IPS-18c (cell line): ENCODE data around the gene RANBP3L.
"Not testable (repeated sequence)": the region's sequence is repeated elsewhere in the genome, so short reads cannot be mapped to it uniquely, and the experiment has no call there.

Experiments used
- H3K4me3 ChIP-seq: 2 replicates; pipeline ENCODE4 v1.7.0; 2013; ENCODE audit warnings: low read depth, mild to moderate bottlenecking, low read length, moderate library complexity; ENCODE audit not compliant: insufficient read depth
- H3K9me3 ChIP-seq: one replicate; pipeline ENCODE4 v1.6.1; 2013; ENCODE audit warnings: mild to moderate bottlenecking, low read length, moderate library complexity; ENCODE audit not compliant: control insufficient read depth, insufficient read depth

The RANBP3L gene

GRCh38 chr5:36236801-36237200 lies 64.9 kb downstream of the RANBP3L start:
- Histone ChIP-seq H3K9me3 (no peaks in the 10 kb centered on the region), H3K4me3 (no peak overlapping the region)

GRCh38 chr5:36232533-36232932 lies 69.2 kb downstream of the RANBP3L start:
- no peaks in the 10 kb centered on the region for H3K9me3 ChIP-seq
- H3K4me3 ChIP-seq = no peak overlapping the region

GRCh38 chr5:36230151-36230790 lies 71.4 kb downstream of the RANBP3L start:
- Histone ChIP-seq H3K4me3 (no peak overlapping the region), H3K9me3 (no peaks in the 10 kb centered on the region)

DNA sequence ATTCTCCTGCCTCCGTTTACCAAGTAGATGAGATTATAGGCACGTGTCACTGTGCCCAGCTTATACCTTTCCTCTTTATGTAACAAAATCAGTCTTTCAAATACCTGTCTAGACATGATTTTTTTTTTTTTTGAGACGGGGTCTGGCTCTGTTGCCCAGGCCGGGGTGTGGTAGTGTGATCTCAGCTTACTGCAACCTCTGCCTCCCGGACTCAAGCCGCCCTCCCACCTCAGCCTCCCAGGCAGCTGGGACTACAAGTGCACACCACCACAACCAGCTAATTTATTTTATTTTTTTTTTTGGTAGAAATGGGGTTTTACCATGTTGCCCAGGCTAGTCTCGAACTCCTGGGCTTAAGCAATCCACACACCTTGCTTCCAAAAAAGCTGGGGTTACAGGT lies 73.2 kb downstream of the RANBP3L start:
- H3K4me3 ChIP-seq = no peak overlapping the region

GRCh38 chr5:36227046-36227445 lies 74.7 kb downstream of the RANBP3L start:
- no peaks in the 10 kb centered on the region for H3K9me3 ChIP-seq

More for the DNA sequence above, 73.2 kb downstream of the RANBP3L start:
- H3K9me3 ChIP-seq = no peaks in the 10 kb centered on the region

DNA sequence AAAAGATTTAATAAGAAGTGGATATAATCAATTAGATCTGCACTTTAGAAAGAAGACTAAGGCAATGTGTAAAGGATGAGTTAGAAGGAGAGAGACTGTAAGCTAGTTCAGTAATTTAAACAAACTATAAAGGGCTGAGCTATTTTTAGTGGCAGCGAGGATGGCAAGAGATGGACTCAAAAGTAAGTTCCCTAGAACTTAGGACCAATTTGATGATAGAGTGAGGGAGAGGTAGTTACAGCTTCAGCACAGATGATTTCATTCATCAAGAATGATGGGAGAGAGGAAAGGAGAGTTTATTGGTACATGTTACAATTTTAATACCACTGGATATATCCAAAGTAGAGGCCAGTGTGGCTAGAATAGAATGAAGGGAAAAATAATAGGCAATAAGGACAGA lies 79.1 kb downstream of the RANBP3L start:
- Histone ChIP-seq H3K4me3 (no peak overlapping the region), H3K9me3 (no peaks in the 10 kb centered on the region)

More at GRCh38 chr5:36227046-36227445, 74.7 kb downstream of the RANBP3L start:
- H3K4me3 ChIP-seq = no peak overlapping the region

GRCh38 chr5:36217988-36218387 lies 83.7 kb downstream of the RANBP3L start:
- H3K9me3 ChIP-seq = no peaks in the 10 kb centered on the region
- H3K4me3 ChIP-seq = no peak overlapping the region

- Histone ChIP-seq H3K9me3 (no peaks in the 10 kb centered on the region), H3K4me3 (no peak overlapping the region)
Observed at GRCh38 chr5:36217567-36217966, 84.1 kb downstream of the RANBP3L start.

DNA sequence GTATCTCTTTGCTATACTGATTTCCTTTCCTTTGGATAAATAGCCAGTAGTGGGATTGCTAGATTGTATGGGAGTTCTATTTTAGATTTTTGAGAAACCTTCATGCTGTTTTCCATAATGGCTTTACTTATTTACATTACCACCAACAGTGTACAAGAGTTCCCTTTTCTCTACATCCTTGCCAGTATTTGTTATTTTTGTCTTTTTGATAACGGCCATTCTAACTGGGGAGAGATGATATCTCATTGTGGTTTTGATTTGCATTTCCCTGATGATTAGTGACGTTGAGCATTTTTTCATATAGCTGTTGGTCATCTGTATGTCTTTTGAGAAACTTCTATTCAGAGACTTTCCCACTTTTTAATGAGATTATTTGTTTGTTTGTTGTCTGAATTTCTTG lies 85.8 kb downstream of the RANBP3L start:
- no peaks in the 10 kb centered on the region for H3K9me3 ChIP-seq
- no peak overlapping the region for H3K4me3 ChIP-seq

DNA sequence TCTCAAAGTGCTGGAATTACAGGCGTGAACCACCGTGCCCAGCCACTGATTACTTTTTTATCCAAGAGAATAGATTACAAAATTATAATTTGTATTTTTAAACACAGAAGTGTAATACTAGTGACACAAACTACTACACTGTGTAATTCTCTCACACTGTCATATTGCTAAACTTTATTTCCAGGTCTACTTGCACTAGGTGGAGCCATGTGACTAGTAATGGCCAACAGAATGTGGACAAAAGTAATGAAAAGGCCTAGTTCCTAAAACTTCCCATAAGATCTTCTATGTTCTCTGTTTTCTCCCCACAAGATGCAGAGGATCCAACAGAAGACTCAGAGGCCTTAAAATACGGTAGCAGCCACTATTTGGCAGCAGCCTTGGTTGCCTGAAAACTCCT lies 87.3 kb downstream of the RANBP3L start:
- H3K4me3 ChIP-seq = no peak overlapping the region
- H3K9me3 ChIP-seq = no peaks in the 10 kb centered on the region

DNA sequence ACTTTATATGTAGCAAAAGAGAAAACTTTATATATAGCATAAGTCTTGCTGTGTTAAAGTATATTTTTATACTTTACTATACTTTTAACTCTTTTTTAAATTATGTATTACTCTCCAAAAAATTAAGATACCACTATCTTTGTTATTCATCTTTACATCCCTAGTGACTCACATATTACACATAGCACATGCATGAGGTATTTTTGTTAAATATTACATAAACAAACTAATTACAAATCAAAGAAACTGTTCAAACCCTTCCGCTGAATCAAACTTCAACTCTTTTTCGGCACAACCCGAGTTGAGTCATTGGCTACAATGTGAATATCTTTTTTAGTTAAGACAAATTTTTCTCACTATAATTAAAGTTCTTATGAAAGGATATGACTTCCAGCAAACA lies 92.0 kb downstream of the RANBP3L start:
- H3K4me3 ChIP-seq = no peak overlapping the region
- H3K9me3 ChIP-seq = no peaks in the 10 kb centered on the region

DNA sequence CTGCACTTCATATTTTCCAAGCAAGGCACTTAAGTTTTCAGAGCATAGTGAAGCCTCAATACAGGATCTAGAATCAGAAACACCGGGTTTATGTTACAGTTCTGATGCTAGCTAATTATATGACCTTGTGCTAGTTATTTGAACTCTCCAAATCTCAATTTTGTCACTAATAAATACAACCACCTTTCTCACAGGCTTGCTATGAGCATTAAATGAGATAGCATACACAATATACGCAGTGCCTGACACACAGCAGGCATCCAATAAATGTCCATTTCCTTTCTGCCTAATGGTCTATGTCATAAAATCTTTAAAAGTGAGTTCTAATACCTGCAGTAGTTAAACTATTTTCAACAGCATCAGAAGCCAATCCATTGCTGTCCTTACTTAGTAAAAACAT lies 92.9 kb downstream of the RANBP3L start:
- no peak overlapping the region for H3K4me3 ChIP-seq
- H3K9me3 ChIP-seq = no peaks in the 10 kb centered on the region

GRCh38 chr5:36206913-36207312 lies 94.8 kb downstream of the RANBP3L start:
- H3K9me3 ChIP-seq = no peaks in the 10 kb centered on the region
- no peak overlapping the region for H3K4me3 ChIP-seq

- H3K4me3 ChIP-seq = no peak overlapping the region
- no peaks in the 10 kb centered on the region for H3K9me3 ChIP-seq
Observed at GRCh38 chr5:36205329-36205728, 96.4 kb downstream of the RANBP3L start.

- no peaks in the 10 kb centered on the region for H3K9me3 ChIP-seq
- H3K4me3 ChIP-seq = no peak overlapping the region
Observed at GRCh38 chr5:36202521-36202961, 99.2 kb downstream of the RANBP3L start.

- no peak overlapping the region for H3K4me3 ChIP-seq
- H3K9me3 ChIP-seq = no peaks in the 10 kb centered on the region
Observed at GRCh38 chr5:36200513-36200912, 101.2 kb downstream of the RANBP3L start.

GRCh38 chr5:36199620-36200019 lies 102.1 kb downstream of the RANBP3L start:
- Histone ChIP-seq H3K4me3 (no peak overlapping the region), H3K9me3 (no peaks in the 10 kb centered on the region)

DNA sequence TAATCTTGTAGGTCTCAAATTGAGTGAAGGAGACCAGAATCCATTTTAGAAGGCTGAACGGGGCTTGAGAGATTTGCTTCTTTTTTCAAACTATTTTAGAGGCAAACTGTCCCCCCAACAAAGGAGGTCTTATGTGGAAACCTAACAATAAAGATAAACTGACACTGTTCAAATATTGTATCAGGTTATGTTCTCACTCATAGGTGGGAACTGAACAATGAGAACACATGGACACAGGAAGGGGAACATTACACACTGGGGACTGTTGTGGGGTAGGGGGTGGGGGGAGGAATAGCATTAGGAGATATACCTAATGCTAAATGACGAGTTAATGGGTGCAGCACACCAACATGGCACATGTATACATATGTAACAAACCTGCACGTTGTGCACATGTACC lies 102.9 kb downstream of the RANBP3L start:
- not testable (repeated sequence) for H3K4me3 ChIP-seq, H3K9me3 ChIP-seq
